Bone marrow (tissue), 2 donors: ENCODE data around the gene C19orf67.

Experiments
- DNase-seq, 2 donors: peaks; one replicate each; lab custom pipeline; 2025; lab: John Stamatoyannopoulos, UW

Gene C19orf67

DNA sequence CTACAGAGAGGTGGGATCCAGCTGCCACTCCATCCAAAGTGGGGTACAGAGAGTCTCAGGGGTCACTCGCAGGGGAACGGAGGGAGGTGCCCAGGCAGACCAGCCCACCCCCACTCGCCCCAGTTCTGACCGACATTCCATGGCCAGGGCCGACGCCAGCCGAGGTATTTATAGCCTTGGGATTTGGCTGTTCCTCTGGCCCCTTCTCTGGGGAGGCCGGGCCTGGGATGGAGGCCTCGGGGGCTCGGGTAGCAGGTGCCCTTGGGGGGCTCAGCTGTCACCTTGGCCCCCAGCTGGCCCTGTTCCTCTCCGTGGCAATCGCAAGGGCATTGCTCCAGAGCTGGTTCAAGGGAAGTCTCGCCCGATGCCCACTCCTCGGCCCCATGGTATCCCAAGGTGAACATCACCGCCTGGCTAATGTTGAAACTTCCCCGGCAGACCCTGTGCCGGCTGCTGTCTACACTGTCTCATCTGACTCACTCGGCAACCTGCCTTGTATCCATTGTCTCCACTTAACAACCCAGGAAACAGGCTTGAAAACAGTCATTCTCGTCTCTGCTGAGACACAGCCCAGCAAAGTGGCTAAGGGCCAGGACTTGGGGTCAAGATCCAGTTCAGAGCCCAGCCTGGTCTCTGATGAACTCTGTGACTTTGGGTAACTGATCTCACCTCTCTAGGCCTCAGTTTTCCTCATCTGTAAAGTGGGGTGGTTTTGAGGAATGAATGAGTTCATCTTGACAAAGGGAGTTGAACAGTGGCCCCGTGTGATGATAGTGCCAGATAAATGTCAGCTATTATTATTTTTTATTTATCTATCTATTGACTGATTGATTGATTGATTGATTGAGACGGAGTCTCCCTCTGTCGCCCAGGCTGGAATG lies 22.2 kb upstream of the C19orf67 start:
- no peak for DNase-seq

DNA sequence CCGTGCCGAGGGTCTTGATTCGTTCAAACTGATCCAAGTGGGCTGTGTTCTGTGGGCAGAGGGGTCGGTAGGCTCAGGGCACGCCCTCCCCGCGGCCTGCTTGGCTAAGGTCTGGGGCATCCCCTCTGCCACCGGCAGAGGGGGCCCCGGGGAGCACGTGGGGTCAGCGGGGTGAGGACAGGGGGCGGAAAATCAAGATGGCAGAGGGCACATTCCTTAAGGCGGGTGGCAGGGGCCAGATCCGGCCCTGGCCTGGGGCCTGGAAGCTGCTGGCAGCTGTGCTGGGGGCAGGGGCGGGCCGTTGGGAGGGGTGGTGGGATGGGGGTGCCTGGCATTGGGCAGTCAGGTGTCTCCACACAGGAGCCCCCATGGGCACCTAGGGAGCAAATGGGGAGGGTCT lies 21.3 kb upstream of the C19orf67 start:
- DNase-seq = no peak

GRCh38 chr19:14105680-14106079 lies 20.1 kb upstream of the C19orf67 start:
- DNase-seq = no peak

DNA sequence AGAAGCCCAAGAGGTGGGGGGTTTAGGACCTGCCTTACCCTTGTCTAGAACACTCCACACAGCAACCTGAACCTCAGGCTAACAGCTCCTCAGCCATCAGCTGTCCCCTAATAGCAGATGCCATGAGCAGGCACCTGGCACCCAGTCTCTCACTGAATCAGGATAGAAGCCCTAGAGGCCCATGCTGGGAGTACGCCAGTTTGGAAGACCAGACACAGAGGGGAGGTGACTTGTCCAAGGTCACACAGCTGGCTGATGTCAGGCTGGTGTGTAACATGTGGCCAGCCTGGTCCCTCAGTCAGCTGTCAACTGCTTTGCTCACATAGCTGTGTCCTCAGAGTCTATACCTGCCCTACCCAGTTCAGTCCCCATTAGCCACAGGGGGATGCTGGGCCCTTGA lies 17.7 kb upstream of the C19orf67 start:
- no peak for DNase-seq

- no peak for DNase-seq
Measured at GRCh38 chr19:14102756-14103155, 17.2 kb upstream of the C19orf67 start.

DNA sequence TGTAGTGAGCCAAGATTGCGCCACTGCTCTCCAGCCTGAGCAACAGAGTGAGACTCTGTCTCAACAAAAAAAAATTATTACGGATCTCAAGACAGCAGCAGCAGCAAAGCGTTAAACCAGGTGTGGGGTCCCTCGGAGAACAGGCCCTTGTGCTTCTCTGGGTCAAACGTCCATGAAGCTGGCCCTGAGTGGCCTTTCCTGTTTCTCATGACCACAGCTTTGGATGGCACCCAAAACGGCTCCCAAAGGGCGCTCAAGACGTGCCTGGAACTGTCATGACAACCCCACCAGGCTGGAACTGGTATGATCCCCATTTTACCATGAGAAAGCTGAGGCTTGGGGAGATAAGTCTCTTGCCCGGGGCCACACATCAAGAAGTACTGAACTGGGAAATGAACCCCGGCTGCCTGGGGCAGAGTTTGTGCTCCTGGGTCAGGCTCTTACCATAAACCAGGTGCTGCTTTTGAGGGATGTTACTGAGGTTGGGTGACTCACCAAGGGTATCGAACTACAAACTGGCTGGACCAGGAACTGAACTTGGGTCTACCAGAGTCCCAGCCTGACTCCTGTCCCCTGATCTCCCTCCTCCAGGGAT lies 16.6 kb upstream of the C19orf67 start:
- DNase-seq = no peak

GRCh38 chr19:14101003-14101545 lies 15.5 kb upstream of the C19orf67 start:
- DNase-seq = no peak

GRCh38 chr19:14097532-14098151 lies 12.1 kb upstream of the C19orf67 start:
- DNase-seq = no peak

- no peak for DNase-seq
Measured at GRCh38 chr19:14096272-14096992, 10.8 kb upstream of the C19orf67 start.

DNA sequence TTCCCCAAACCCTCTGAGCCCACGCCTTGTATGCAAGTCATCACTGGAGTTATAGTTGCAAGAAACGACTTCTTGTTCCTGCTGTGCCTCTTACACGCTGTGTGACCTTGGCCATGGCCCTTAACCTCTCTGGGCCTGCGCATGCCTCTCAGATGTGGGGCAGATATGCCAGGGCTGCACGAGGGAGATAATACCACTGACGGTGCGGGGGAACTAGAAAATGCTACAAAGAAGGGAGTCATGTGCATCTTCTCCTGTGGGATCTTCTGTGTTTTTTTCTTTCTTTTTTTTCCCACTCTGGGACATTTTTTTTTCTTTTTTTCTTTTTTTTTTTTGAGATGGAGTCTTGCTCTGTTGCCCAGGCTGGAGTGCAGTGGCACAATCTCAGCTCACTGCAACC lies 9.3 kb upstream of the C19orf67 start:
- no peak for DNase-seq

GRCh38 chr19:14093117-14093823 lies 7.7 kb upstream of the C19orf67 start:
- no peak for DNase-seq

DNA sequence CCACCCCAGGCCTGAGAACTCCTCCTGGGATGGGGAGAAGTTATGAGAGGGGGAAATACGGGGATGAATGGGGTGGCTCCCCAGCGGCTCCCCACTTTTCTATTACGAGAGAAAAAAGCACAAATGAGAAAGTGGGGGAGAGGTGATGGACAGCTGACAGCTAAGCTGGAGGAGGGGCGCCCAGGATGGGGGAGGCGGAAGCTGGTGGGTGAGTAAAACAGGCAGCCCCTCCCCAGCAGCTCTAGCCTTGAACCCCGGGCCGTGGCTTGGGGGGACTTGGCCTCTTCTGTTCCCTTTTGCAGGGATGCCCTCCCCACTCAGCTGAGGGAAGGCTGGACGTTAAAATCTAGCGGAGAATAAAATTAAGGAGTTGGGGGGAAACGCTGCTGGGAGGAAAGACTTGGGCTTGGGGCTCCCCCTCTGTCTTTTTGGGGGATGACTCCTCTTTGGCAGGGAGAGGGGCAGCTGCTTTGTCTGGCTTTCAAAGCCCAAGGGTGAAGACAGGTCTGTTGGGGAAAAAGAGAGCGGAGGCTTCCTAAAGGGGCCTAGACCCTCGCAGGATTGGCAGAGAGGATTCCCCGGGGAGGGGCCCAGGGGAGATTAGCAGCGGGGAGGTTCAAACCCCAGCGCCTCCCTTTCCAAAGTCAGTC lies 6.4 kb upstream of the C19orf67 start:
- no peak for DNase-seq

- peak; percentile 59 to 64 for DNase-seq
Measured at GRCh38 chr19:14091081-14091812, 5.7 kb upstream of the C19orf67 start.

GRCh38 chr19:14090509-14091080 lies 5.0 kb upstream of the C19orf67 start, which contains the start of gene SAMD1:
TSS of gene SAMD1 (minus strand) at chr19:14090751.
- DNase-seq = peak; percentile 49 to 87

GRCh38 chr19:14089662-14090508 lies 4.3 kb upstream of the C19orf67 start:
- DNase-seq = no peak

- no peak for DNase-seq
Measured at GRCh38 chr19:14089412-14089661, 3.8 kb upstream of the C19orf67 start.

DNA sequence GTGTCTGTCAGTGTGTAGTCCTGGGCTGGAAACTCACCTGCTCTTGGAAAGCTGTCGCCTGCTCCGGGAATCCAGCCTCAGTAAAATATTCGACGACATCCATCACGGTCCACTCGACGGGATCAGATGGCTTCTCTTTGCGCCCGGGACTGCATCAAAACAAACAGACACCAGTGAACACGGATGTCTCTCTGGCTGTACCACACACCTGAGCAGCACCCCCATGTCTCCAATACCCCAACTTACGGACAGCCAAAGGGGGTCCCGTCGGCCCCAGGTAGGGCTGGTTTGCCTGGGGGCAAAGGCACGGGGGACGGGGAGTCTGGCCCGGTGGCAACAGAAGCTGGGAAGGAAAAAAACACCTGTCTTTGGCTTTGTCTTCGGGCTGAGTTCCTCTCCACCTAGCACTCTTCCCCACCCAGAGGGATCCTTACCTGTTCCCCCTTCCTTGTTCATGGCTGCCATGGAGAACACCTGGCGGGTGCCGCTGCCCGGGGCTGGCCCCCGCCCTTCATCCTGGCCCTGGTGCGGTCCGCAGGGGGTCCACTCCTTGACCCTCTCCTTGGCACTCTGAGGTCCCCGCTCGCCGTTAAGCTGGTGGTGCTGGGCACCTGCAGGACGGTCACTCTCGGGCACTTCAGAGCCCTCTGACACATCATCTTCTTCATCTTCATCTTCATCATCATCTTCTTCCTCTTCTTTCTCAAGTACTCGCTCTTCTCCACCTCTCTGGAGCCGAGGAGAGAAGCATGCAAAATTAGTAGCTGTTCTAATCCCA lies 3.2 kb upstream of the C19orf67 start:
- no peak for DNase-seq

DNA sequence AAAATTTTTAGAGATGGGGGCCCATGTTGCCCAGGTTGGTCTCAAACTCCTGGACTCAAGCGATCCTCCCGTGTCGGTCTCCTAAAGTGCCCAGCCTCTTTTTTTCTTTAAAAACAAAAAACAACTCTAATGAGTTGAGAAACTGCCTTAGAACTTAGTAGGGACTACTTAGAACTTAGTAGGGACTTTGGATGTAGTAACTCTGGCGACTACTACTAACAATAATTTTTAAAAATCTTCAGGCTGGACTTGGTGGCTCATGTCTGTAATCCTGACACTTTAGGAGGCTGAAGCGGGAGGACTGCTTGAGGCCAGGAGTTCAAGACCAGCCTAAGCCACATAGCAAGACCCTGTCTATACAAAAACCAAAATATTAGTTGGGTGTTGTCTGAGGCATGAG lies 515 bp upstream of the C19orf67 start:
- no peak for DNase-seq

GRCh38 chr19:14082675-14082960 lies 3.0 kb downstream of the C19orf67 start:
- no peak for DNase-seq
